ENCODE data around the gene TIAM1.

TIAM1 gene

GRCh38 chr21:31243611-31244010, 100.5 kb downstream of the TIAM1 start:
- WGBS, 2 donors (ENCODE audit: extremely low coverage in 2 of 2, insufficient read length in 2 of 2, insufficient replicate concordance in 1 of 2) = no CpG with 5 or more reads among the region's 2 CpGs
- DNase-seq (ENCODE audit: low spot score) = no peak

GRCh38 chr21:31236528-31236927, 107.5 kb downstream of the TIAM1 start:
- Histone ChIP-seq H2AK5ac (ENCODE audit: low read depth, low read length) (no peak overlapping the region), H4K8ac (ENCODE audit: low read depth, low read length) (no peak overlapping the region), H2BK12ac (ENCODE audit: low read length) (no peak overlapping the region), H3K36me3 (replicated peaks in 1 of 2; ENCODE audit: control insufficient read depth in 2 of 2, insufficient read depth in 2 of 2, low read length in 2 of 2) (peaks cover 7 to 48% of the 10 kb centered on the region in 2 donors), H2BK15ac (ENCODE audit: low read length) (no peak overlapping the region), H3K4me2 (ENCODE audit: insufficient read depth, low read length, poor library complexity, severe bottlenecking) (no peak overlapping the region), H3K4me1 (ENCODE audit: control insufficient read depth in 2 of 2, insufficient read depth in 1 of 2, low read depth in 1 of 2, low read length in 2 of 2) (no peaks in the 10 kb centered on the region), H4K91ac (ENCODE audit: low read depth, low read length, poor library complexity) (no peak overlapping the region), H2BK120ac (ENCODE audit: low read depth, low read length) (no peak overlapping the region), H3K79me1 (ENCODE audit: low read depth, low read length) (peaks cover 1% of the 10 kb centered on the region), H3K4me3 (ENCODE audit: low read length in 2 of 2) (no peak overlapping the region), H3K27me3 (ENCODE audit: control insufficient read depth in 3 of 3, insufficient read depth in 3 of 3, low read depth in 1 of 3, low read length in 3 of 3) (no peaks in the 10 kb centered on the region), H3K9me3 (replicated peaks in 1 of 2; ENCODE audit: control insufficient read depth in 2 of 2, insufficient read depth in 1 of 2, low read depth in 1 of 2, low read length in 2 of 2) (peaks cover 10 to 30% of the 10 kb centered on the region in 2 donors), H2BK5ac (ENCODE audit: low read length) (no peak overlapping the region), H2AFZ (ENCODE audit: low read length) (no peak overlapping the region), H3K9ac (ENCODE audit: low read depth, low read length, poor library complexity) (no peak overlapping the region), H3K4ac (ENCODE audit: low read length) (no peak overlapping the region), H3K14ac (ENCODE audit: low read length) (no peak overlapping the region), H3K27ac (replicated peaks; ENCODE audit: low read length) (no peak overlapping the region), H3K18ac (ENCODE audit: low read length) (no peak overlapping the region), H3K23ac (ENCODE audit: low read depth, low read length, poor library complexity) (no peak overlapping the region)
- no CpG with 5 or more reads among the region's 5 CpGs for WGBS, 2 donors (ENCODE audit: extremely low coverage in 2 of 2, insufficient read length in 2 of 2, insufficient replicate concordance in 1 of 2)
- no peak for DNase-seq (ENCODE audit: low spot score)

More at GRCh38 chr21:31243611-31244010, 100.5 kb downstream of the TIAM1 start:
- no peak overlapping the region for H3K9ac ChIP-seq (ENCODE audit: low read depth, low read length, poor library complexity)
- no peaks in the 10 kb centered on the region for H3K27me3 ChIP-seq (ENCODE audit: control insufficient read depth in 3 of 3, insufficient read depth in 3 of 3, low read depth in 1 of 3, low read length in 3 of 3)
- no peak overlapping the region for H3K18ac ChIP-seq (ENCODE audit: low read length)
- H3K27ac ChIP-seq (replicated peaks; ENCODE audit: low read length) = no peak overlapping the region
- H2BK5ac ChIP-seq (ENCODE audit: low read length) = no peak overlapping the region
- no peak overlapping the region for H4K8ac ChIP-seq (ENCODE audit: low read depth, low read length)
- H3K4me2 ChIP-seq (ENCODE audit: insufficient read depth, low read length, poor library complexity, severe bottlenecking) = no peak overlapping the region
- H4K91ac ChIP-seq (ENCODE audit: low read depth, low read length, poor library complexity) = no peak overlapping the region
- no peak overlapping the region for H3K23ac ChIP-seq (ENCODE audit: low read depth, low read length, poor library complexity)
- H3K36me3 ChIP-seq (replicated peaks in 1 of 2; ENCODE audit: control insufficient read depth in 2 of 2, insufficient read depth in 2 of 2, low read length in 2 of 2) = peaks cover 22 to 69% of the 10 kb centered on the region in 2 donors
- H3K4me3 ChIP-seq (ENCODE audit: low read length in 2 of 2) = no peak overlapping the region
- no peak overlapping the region for H2AFZ ChIP-seq (ENCODE audit: low read length)
- no peak overlapping the region for H2BK120ac ChIP-seq (ENCODE audit: low read depth, low read length)
- no peak overlapping the region for H2BK15ac ChIP-seq (ENCODE audit: low read length)
- H2BK12ac ChIP-seq (ENCODE audit: low read length) = no peak overlapping the region
- no peak overlapping the region for H3K14ac ChIP-seq (ENCODE audit: low read length)
- H2AK5ac ChIP-seq (ENCODE audit: low read depth, low read length) = no peak overlapping the region
- H3K9me3 ChIP-seq (replicated peaks in 1 of 2; ENCODE audit: control insufficient read depth in 2 of 2, insufficient read depth in 1 of 2, low read depth in 1 of 2, low read length in 2 of 2) = peaks cover 20 to 46% of the 10 kb centered on the region in 2 donors
- no peak overlapping the region for H3K4ac ChIP-seq (ENCODE audit: low read length)
- H3K4me1 ChIP-seq (ENCODE audit: control insufficient read depth in 2 of 2, insufficient read depth in 1 of 2, low read depth in 1 of 2, low read length in 2 of 2) = peaks cover 0 to 1% of the 10 kb centered on the region in 2 donors
- H3K79me1 ChIP-seq (ENCODE audit: low read depth, low read length) = no peaks in the 10 kb centered on the region

GRCh38 chr21:31235671-31236450, 108.2 kb downstream of the TIAM1 start:
- Histone ChIP-seq H3K4me1 (ENCODE audit: control insufficient read depth in 2 of 2, insufficient read depth in 1 of 2, low read depth in 1 of 2, low read length in 2 of 2) (no peaks in the 10 kb centered on the region), H3K14ac (ENCODE audit: low read length) (no peak overlapping the region), H2BK120ac (ENCODE audit: low read depth, low read length) (no peak overlapping the region), H3K4me2 (ENCODE audit: insufficient read depth, low read length, poor library complexity, severe bottlenecking) (no peak overlapping the region), H2BK15ac (ENCODE audit: low read length) (no peak overlapping the region), H3K4me3 (ENCODE audit: low read length in 2 of 2) (no peak overlapping the region), H3K79me1 (ENCODE audit: low read depth, low read length) (peaks cover 1% of the 10 kb centered on the region), H3K18ac (ENCODE audit: low read length) (no peak overlapping the region), H4K91ac (ENCODE audit: low read depth, low read length, poor library complexity) (no peak overlapping the region), H3K9me3 (replicated peaks in 1 of 2; ENCODE audit: control insufficient read depth in 2 of 2, insufficient read depth in 1 of 2, low read depth in 1 of 2, low read length in 2 of 2) (peaks cover 8 to 23% of the 10 kb centered on the region in 2 donors), H2AFZ (ENCODE audit: low read length) (no peak overlapping the region), H4K8ac (ENCODE audit: low read depth, low read length) (no peak overlapping the region), H2BK5ac (ENCODE audit: low read length) (no peak overlapping the region), H3K27ac (replicated peaks; ENCODE audit: low read length) (no peak overlapping the region), H3K9ac (ENCODE audit: low read depth, low read length, poor library complexity) (no peak overlapping the region), H3K27me3 (ENCODE audit: control insufficient read depth in 3 of 3, insufficient read depth in 3 of 3, low read depth in 1 of 3, low read length in 3 of 3) (no peaks in the 10 kb centered on the region), H2AK5ac (ENCODE audit: low read depth, low read length) (no peak overlapping the region), H3K4ac (ENCODE audit: low read length) (no peak overlapping the region), H2BK12ac (ENCODE audit: low read length) (no peak overlapping the region), H3K36me3 (replicated peaks in 1 of 2; ENCODE audit: control insufficient read depth in 2 of 2, insufficient read depth in 2 of 2, low read length in 2 of 2) (peaks cover 5 to 41% of the 10 kb centered on the region in 2 donors), H3K23ac (ENCODE audit: low read depth, low read length, poor library complexity) (no peak overlapping the region)
- WGBS, 2 donors (ENCODE audit: extremely low coverage in 2 of 2, insufficient read length in 2 of 2, insufficient replicate concordance in 1 of 2) = no CpG with 5 or more reads among the region's 6 CpGs
- DNase-seq (ENCODE audit: low spot score) = no peak

- Histone ChIP-seq H3K4ac (ENCODE audit: low read length) (no peak overlapping the region), H2BK12ac (ENCODE audit: low read length) (no peak overlapping the region), H2BK120ac (ENCODE audit: low read depth, low read length) (no peak overlapping the region), H2AFZ (ENCODE audit: low read length) (no peak overlapping the region), H3K4me2 (ENCODE audit: insufficient read depth, low read length, poor library complexity, severe bottlenecking) (no peak overlapping the region), H3K27ac (replicated peaks; ENCODE audit: low read length) (no peak overlapping the region), H3K27me3 (ENCODE audit: control insufficient read depth in 3 of 3, insufficient read depth in 3 of 3, low read depth in 1 of 3, low read length in 3 of 3) (no peaks in the 10 kb centered on the region), H3K36me3 (replicated peaks in 1 of 2; ENCODE audit: control insufficient read depth in 2 of 2, insufficient read depth in 2 of 2, low read length in 2 of 2) (peaks cover under 1 to 32% of the 10 kb centered on the region in 2 donors), H4K8ac (ENCODE audit: low read depth, low read length) (no peak overlapping the region), H3K14ac (ENCODE audit: low read length) (no peak overlapping the region), H2BK15ac (ENCODE audit: low read length) (no peak overlapping the region), H3K18ac (ENCODE audit: low read length) (no peak overlapping the region), H3K9ac (ENCODE audit: low read depth, low read length, poor library complexity) (no peak overlapping the region), H3K23ac (ENCODE audit: low read depth, low read length, poor library complexity) (no peak overlapping the region), H3K79me1 (ENCODE audit: low read depth, low read length) (peaks cover 1% of the 10 kb centered on the region), H2AK5ac (ENCODE audit: low read depth, low read length) (no peak overlapping the region), H2BK5ac (ENCODE audit: low read length) (no peak overlapping the region), H3K4me1 (ENCODE audit: control insufficient read depth in 2 of 2, insufficient read depth in 1 of 2, low read depth in 1 of 2, low read length in 2 of 2) (no peaks in the 10 kb centered on the region), H3K9me3 (replicated peaks in 1 of 2; ENCODE audit: control insufficient read depth in 2 of 2, insufficient read depth in 1 of 2, low read depth in 1 of 2, low read length in 2 of 2) (peaks cover 2 to 16% of the 10 kb centered on the region in 2 donors), H4K91ac (ENCODE audit: low read depth, low read length, poor library complexity) (no peak overlapping the region), H3K4me3 (ENCODE audit: low read length in 2 of 2) (no peak overlapping the region)
- WGBS, 2 donors (ENCODE audit: extremely low coverage in 2 of 2, insufficient read length in 2 of 2, insufficient replicate concordance in 1 of 2) = no CpG with 5 or more reads among the region's 2 CpGs
- DNase-seq (ENCODE audit: low spot score) = no peak
These were observed 109.1 kb downstream of the TIAM1 start for GRCh38 chr21:31234936-31235335.
